Heart right ventricle (tissue), 16 donors: ENCODE data around the gene PCSK6. TPM values are rescaled to one million over a fixed set of nuclear protein-coding genes. Genes with fewer than 3 reads are reported as not detected.

Source experiments
- ATAC-seq, 8 donors: fragments of 200-7000 bp; cut with Tn5 transposase; one replicate each; pipeline ENCODE4 v1.9.1; 2020; ENCODE audit warnings: mild to moderate bottlenecking in 8 of 8, moderate library complexity in 8 of 8, moderate number of reproducible peaks in 1 of 8
- DNase-seq, 2 donors: peaks; one replicate each; pipeline ENCODE4 v3.0.0-alpha.2; 2020
- H3K27ac ChIP-seq, 10 donors: fragments of 200-600 bp; sonication (generic) in 2 of 10; one replicate each; pipeline versions ENCODE4 v1.5.0 to v1.8.0; 2020 to 2022; ENCODE audit warnings: mild to moderate bottlenecking in 3 of 10
- H3K27me3 ChIP-seq, 7 donors: fragments of 200-600 bp; one replicate each; pipeline ENCODE4 v1.8.0; 2021 to 2022; ENCODE audit warnings: mild to moderate bottlenecking in 2 of 7
- H3K36me3 ChIP-seq, 9 donors: fragments of 200-600 bp; sonication (generic) in 1 of 9; one replicate each; pipeline versions ENCODE4 v1.5.0 to v1.8.0; 2020 to 2022; ENCODE audit warnings: mild to moderate bottlenecking in 2 of 9
- H3K4me1 ChIP-seq, 9 donors: fragments of 200-600 bp; sonication (generic) in 1 of 9; one replicate each; pipeline versions ENCODE4 v1.5.0 to v1.8.0; 2020 to 2022; ENCODE audit warnings: mild to moderate bottlenecking in 4 of 9
- H3K4me3 ChIP-seq, 10 donors: fragments of 200-600 bp; sonication (generic) in 2 of 10; one replicate each; pipeline versions ENCODE4 v1.5.0 to v1.8.0; 2020 to 2022; ENCODE audit warnings: mild to moderate bottlenecking in 7 of 10, moderate library complexity in 2 of 10
- H3K9me3 ChIP-seq, 11 donors: fragments of 200-600 bp in 10 of 11; sonication (generic) in 2 of 11; one replicate each; pipeline versions ENCODE4 v1.5.0 to v1.8.0; 2013 to 2022; ENCODE audit warnings: mild to moderate bottlenecking in 2 of 11, control low read depth in 1 of 11, moderate library complexity in 1 of 11
- CTCF ChIP-seq, 9 donors: fragments of 200-600 bp; sonication (generic) in 2 of 9; IDR thresholded peaks; one replicate each; pipeline versions ENCODE4 v1.5.0 to v1.8.0; 2021 to 2022; ENCODE audit warnings: antibody characterized with exemption in 9 of 9, mild to moderate bottlenecking in 5 of 9, moderate library complexity in 1 of 9
- WGBS, 2 donors: extraction: QIAGEN DNeasy Blood & Tissue Kit; methylation state at CpG; one replicate each; pipeline ENCODE4 v1.1.7; 2013; ENCODE audit warnings: inconsistent platforms in 1 of 2; 5-methylcytosine and 5-hydroxymethylcytosine counted together
- intact Hi-C, 10 donors: fragments of 100-400 bp; cut with DNase I; formaldehyde crosslinking; loops; one replicate each; pipeline versions ENCODE4 v1.11.1 to v1.14.2; 2022
- polyA plus RNA-seq, 2 donors: library from polyadenylated mRNA; stranded (reverse); fragments of 200-250 nt; gene quantifications; one replicate each; pipeline ENCODE4 v1.2.3, GENCODE V29; 2013
- total RNA-seq, 10 donors: library from RNA; stranded (reverse); fragmentation: NEBNext Ultra II Directional in 3 of 10; extraction: Animal tissue kit (Norgen Biotek cat#: 25700) in 3 of 10; gene quantifications; one replicate each; pipeline versions ENCODE4 v1.2.1 to v1.2.4, GENCODE V29; 2021 to 2023
- donor health status: Arrhythmogenic right ventricular cardiomyopathy.
- donor health status: ischemic (EF 13 %, LVEDD 7.1; RV severe dilation, severe dysfunction).
- donor health status: healthy with polysubstance abuse.
- donor health status: DM: no; HTN: yes; CAD: no.
- donor health status: DM: no; HTN: no; CAD: no.
- donor health status: ischemic (EF 25% LVEDD 6.9; RV normal size, moderate dysfunction).
- donor health status: ischemic (EF 25% LVEDD 5.7; RV mildly dilated, moderate dysfunction).
- donor health status: healthy.
- donor health status: DM: yes; HTN: yes; CAD: no.
- donor health status: Ischemic cardiomyopathy.
- donor health status: ischemic (EF 35%, LVEDD 5.7; RV mildly dilated, moderate dysfunction).
- donor health status: nonischemic (EF 11% LVEDD 7.7; RV severe dilation, severe dysfunction).
- donor health status: DM: yes; HTN: yes; CAD: no.
- donor health status: PGD.
- donor health status: ischemic (EF 29% LVEDD 5.4; RV normal size, mild dysfunction).
- donor health status: nonischemic (EF 23%, LVEDD 6.1; RV moderate dilation, normal function).

Gene PCSK6
- total and polyA plus RNA-seq, 12 donors = 4.6 to 34.0 (median 21.7) TPM

DNA sequence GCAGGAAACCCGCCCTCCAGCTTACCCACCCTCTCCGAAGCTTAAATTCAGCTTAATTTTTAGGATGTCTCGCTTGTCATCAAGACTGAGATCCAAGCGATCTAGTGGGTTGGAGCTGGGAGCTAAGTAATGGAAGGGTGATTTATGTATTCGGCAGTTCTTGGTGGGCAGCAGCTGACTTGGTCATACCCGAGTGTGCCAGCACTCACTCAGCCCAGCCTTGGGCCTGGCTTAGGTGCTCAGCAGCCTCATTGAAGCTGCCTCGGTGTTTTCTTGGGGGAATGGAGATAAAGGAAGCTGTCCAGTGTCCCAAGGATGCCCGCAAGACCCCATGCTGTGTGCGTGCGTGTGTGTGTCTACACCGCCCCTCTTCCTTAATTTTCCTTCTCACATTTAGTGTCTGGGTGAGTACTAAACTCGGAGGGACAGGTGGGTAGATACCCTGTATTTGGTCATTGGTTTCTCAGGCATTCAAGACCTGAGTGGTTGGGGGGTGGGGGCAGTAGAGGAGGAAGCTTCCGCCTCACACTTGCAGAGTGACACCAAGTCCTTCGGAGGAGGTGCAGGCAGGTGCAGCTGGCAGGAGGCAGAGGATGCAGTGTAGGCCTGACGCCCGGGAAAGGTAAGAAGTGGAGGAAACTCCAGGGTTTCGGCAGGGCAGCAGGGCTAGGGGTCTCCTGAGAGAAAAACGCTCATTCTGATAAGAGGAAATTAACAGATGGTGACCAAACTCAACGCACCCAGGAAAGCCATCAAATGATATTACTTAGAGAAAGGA lies 92.8 kb downstream of the PCSK6 start:
- ATAC-seq = no peak
- intact Hi-C loops = no loop called here

DNA sequence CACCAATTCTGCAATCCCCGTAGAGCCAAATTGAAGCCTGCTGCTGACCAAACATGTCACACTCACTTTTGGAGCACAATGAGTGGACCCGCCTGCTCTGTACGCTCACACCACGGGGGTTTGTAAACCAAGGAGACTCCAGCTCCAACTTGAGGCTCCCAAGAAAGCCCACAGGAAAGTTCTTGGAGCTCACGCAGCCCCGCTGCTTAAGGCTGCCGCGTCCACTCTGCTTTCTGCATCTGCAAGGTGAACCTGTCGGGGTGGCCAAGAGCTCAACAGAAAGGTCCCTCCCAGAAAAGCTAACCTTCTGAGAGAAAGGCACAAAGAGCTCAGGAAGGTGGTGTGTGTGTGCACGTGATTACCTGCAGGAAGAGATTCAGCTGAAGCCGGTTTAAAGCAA lies 94.9 kb downstream of the PCSK6 start:
- peaks cover 0 to 6% (median 0%) of the 10 kb centered on the region in 7 donors for H3K27me3 ChIP-seq
- intact Hi-C loops = no loop called here
- WGBS, 2 donors = 90 to 92% methylated on average over 11 of the region's 11 CpGs
- no peaks in the 10 kb centered on the region for H3K9me3 ChIP-seq
- H3K36me3 ChIP-seq = peaks cover 0 to 56% (median 0%) of the 10 kb centered on the region in 9 donors
- DNase-seq (no peak), ATAC-seq (no peak)
- no peak overlapping the region for H3K4me3 ChIP-seq
- no peak overlapping the region for H3K27ac ChIP-seq
- no peaks in the 10 kb centered on the region for H3K4me1 ChIP-seq
- TF ChIP-seq CTCF (IDR thresholded peaks at IDR 0.05) = no peak

More for the DNA sequence above, 92.8 kb downstream of the PCSK6 start:
- H3K9me3 ChIP-seq = no peaks in the 10 kb centered on the region
- no peak overlapping the region for H3K4me3 ChIP-seq
- no peak for DNase-seq
- H3K27ac ChIP-seq = no peak overlapping the region
- H3K36me3 ChIP-seq = peaks cover 0 to 62% (median 0%) of the 10 kb centered on the region in 9 donors
- H3K27me3 ChIP-seq = peaks cover 0 to 6% (median 0%) of the 10 kb centered on the region in 7 donors
- 84 to 85% methylated on average over 19 of the region's 19 CpGs for WGBS, 2 donors
- H3K4me1 ChIP-seq = no peaks in the 10 kb centered on the region
- no peak for TF ChIP-seq CTCF (IDR thresholded peaks at IDR 0.05)

DNA sequence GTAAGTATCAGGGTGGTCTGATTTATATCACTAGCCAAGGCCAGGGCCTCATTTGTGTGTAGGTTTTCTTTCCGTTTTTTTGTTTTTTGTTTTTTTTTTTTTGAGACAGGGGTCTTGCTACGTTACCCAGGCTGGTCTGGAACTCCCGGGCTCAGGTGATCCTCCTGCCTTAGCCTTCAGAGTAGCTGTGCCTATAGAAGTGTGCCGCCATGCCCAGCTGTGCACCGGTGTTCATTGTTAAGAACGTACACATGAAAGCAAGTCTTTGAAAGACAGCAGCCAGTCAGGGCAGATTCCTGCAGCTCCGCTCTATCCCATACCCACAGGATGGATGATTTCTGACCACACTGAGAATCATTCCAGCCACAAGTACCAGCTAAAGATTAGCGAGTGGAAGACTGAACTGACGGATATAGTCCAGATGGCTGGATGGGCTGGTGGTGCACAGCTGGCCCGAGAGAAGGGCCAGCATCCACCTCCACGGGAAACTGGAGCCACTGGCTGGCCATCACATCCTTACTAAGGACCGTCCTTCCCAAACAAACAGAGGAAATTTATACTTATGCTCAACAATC lies 95.4 kb downstream of the PCSK6 start:
- TF ChIP-seq CTCF (IDR thresholded peaks at IDR 0.05) = no peak
- Histone ChIP-seq H3K27ac (no peak overlapping the region), H3K27me3 (peaks cover 0 to 6% (median 0%) of the 10 kb centered on the region in 7 donors), H3K4me3 (no peak overlapping the region), H3K4me1 (no peaks in the 10 kb centered on the region), H3K36me3 (peaks cover 0 to 61% (median 0%) of the 10 kb centered on the region in 9 donors), H3K9me3 (no peaks in the 10 kb centered on the region)
- no peak for ATAC-seq
- DNase-seq = no peak
- intact Hi-C loops = no loop called here
- WGBS, 2 donors = 79 to 81% methylated on average over 12 of the region's 12 CpGs

DNA sequence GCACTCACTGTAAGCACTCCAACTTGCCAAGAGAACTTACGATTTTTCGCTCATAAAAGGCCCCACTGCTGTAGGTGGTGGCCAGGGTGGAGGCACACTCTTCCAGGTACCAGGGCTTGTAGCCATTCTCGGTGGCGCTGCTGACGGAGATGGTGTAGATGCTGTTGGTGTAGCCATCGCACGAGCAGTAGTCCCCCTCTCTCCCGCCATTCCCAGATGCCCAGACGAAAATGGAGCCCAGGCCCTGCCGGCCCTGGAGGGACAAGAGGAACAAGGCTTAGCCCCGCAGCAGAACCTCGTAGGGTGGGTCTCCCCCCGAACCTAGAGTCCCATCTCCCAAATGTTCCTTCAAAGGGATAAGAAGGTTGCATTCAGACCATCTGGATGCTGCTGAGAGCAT lies 96.3 kb downstream of the PCSK6 start:
- no peak for DNase-seq
- no peak overlapping the region for H3K27ac ChIP-seq
- no peak for TF ChIP-seq CTCF (IDR thresholded peaks at IDR 0.05)
- WGBS, 2 donors = 93 to 96% methylated on average over 13 of the region's 13 CpGs
- H3K27me3 ChIP-seq = peaks cover 0 to 6% (median 0%) of the 10 kb centered on the region in 7 donors
- intact Hi-C loops = no loop called here
- H3K4me1 ChIP-seq = no peaks in the 10 kb centered on the region
- ATAC-seq = no peak
- no peaks in the 10 kb centered on the region for H3K9me3 ChIP-seq
- H3K36me3 ChIP-seq = peaks cover 0 to 65% (median 0%) of the 10 kb centered on the region in 9 donors
- H3K4me3 ChIP-seq = no peak overlapping the region
